ENCODE results near the gene CCER1.

CCER1 gene

DNA sequence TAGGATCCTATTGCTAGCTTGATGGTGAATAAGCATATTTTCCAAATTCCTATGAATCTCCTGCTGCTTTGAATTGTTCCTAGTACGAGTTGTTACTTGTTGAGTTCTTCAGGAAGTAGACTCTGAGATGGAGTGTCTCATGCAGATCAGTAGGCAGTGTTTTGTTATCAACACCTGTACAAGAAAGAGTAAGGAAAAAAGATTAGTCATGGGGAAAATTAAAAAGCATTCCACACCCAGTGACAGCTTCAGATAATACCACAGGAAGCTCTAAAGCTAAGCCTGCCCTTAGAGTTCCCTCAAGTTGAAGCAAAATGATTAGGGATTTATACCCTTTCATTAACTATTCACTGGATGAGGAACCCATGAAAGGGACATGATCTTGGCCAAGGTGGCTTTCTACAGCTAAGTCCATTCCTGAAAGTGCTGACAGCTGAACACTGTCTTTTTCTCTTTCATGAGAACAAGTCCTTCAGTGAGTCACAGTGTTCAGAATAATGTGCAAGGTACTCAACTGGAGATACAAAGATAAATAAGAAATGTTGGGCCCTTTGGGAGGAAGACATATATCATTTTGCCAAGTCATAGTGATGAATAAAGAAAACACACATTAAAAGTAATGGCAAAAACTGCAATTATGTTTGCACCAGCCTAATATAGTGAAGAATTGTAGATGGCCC lies 49.1 kb downstream of the CCER1 start:
- TF ChIP-seq CTCF (IDR thresholded peaks at IDR 0.05), result no peak

GRCh38 chr12:90902596-90902995 lies 52.4 kb downstream of the CCER1 start:
- no peak for TF ChIP-seq CTCF (IDR thresholded peaks at IDR 0.05)
